Subcutaneous abdominal adipose tissue (tissue), 5 donors: ENCODE measurements around the gene KLHL40.

Experiments
- H3K27ac ChIP-seq: one replicate; pipeline ENCODE4 v1.7.0; 2013; ENCODE audit warnings: low read depth, mild to moderate bottlenecking, inconsistent platforms, low read length, moderate library complexity
- H3K27me3 ChIP-seq, 5 donors: one replicate each; pipeline ENCODE4 v1.7.0; 2013; ENCODE audit warnings: low read length in 5 of 5, inconsistent platforms in 1 of 5; ENCODE audit not compliant: control insufficient read depth in 5 of 5, insufficient read depth in 4 of 5
- H3K36me3 ChIP-seq, 5 donors: one replicate each; pipeline ENCODE4 v1.7.0; 2013; ENCODE audit warnings: low read length in 5 of 5; ENCODE audit not compliant: control insufficient read depth in 5 of 5, insufficient read depth in 5 of 5
- H3K4me1 ChIP-seq, 5 donors: one replicate each; pipeline ENCODE4 v1.7.0; 2013; ENCODE audit warnings: low read length in 5 of 5, mild to moderate bottlenecking in 3 of 5, moderate library complexity in 1 of 5; ENCODE audit not compliant: control insufficient read depth in 5 of 5, insufficient read depth in 5 of 5
- H3K4me3 ChIP-seq, 5 donors: one replicate each; pipeline ENCODE4 v1.7.0; 2013; ENCODE audit warnings: low read length in 5 of 5, low read depth in 1 of 5
- H3K9ac ChIP-seq, 5 donors: one replicate each; pipeline ENCODE4 v1.7.0; 2013; ENCODE audit warnings: low read length in 5 of 5, mild to moderate bottlenecking in 4 of 5, moderate library complexity in 3 of 5
- H3K9me3 ChIP-seq, 5 donors: one replicate each; pipeline ENCODE4 v1.7.0; 2013; ENCODE audit warnings: low read length in 5 of 5; ENCODE audit not compliant: control insufficient read depth in 5 of 5
- donor health status: healthy.
- donor health status: healthy.
- donor health status: healthy.
- donor health status: healthy.
- donor health status: healthy.

The KLHL40 gene

GRCh38 chr3:42688016-42688415 is 2.7 kb downstream of the KLHL40 start:
- Histone ChIP-seq H3K4me3 (no peak overlapping the region), H3K36me3 (no peaks in the 10 kb centered on the region), H3K4me1 (peaks cover 0 to 14% (median 8%) of the 10 kb centered on the region in 5 donors), H3K9me3 (no peaks in the 10 kb centered on the region), H3K9ac (no peak overlapping the region), H3K27ac (no peak overlapping the region), H3K27me3 (peaks cover 2 to 23% (median 13%) of the 10 kb centered on the region in 5 donors)

GRCh38 chr3:42688487-42689420 is 3.4 kb downstream of the KLHL40 start:
- H3K27me3 ChIP-seq, result peaks cover 2 to 23% (median 13%) of the 10 kb centered on the region in 5 donors
- no peak overlapping the region for H3K27ac ChIP-seq
- H3K36me3 ChIP-seq, result no peaks in the 10 kb centered on the region
- no peak overlapping the region for H3K4me3 ChIP-seq
- H3K4me1 ChIP-seq, result peaks cover 0 to 9% (median 8%) of the 10 kb centered on the region in 5 donors
- no peaks in the 10 kb centered on the region for H3K9me3 ChIP-seq
- H3K9ac ChIP-seq, result no peak overlapping the region

GRCh38 chr3:42689421-42690014 is 4.2 kb downstream of the KLHL40 start:
- Histone ChIP-seq H3K36me3 (no peaks in the 10 kb centered on the region), H3K4me3 (no peak overlapping the region), H3K9ac (no peak overlapping the region), H3K27me3 (peaks cover 2 to 23% (median 13%) of the 10 kb centered on the region in 5 donors), H3K4me1 (peaks cover 0 to 9% (median 7%) of the 10 kb centered on the region in 5 donors), H3K9me3 (no peaks in the 10 kb centered on the region), H3K27ac (no peak overlapping the region)

GRCh38 chr3:42690191-42690590 is 4.9 kb downstream of the KLHL40 start:
- H3K27ac ChIP-seq, result no peak overlapping the region
- H3K36me3 ChIP-seq, result no peaks in the 10 kb centered on the region
- H3K4me3 ChIP-seq, result no peak overlapping the region
- no peaks in the 10 kb centered on the region for H3K9me3 ChIP-seq
- H3K4me1 ChIP-seq, result peaks cover 0 to 9% (median 7%) of the 10 kb centered on the region in 5 donors
- peaks cover 2 to 20% (median 13%) of the 10 kb centered on the region in 5 donors for H3K27me3 ChIP-seq
- no peak overlapping the region for H3K9ac ChIP-seq

GRCh38 chr3:42690766-42691680 is 5.7 kb downstream of the KLHL40 start:
- no peaks in the 10 kb centered on the region for H3K36me3 ChIP-seq
- peaks cover 2 to 12% (median 7%) of the 10 kb centered on the region in 5 donors for H3K27me3 ChIP-seq
- H3K4me1 ChIP-seq, result peaks cover 0 to 3% (median 2%) of the 10 kb centered on the region in 5 donors
- H3K4me3 ChIP-seq, result no peak overlapping the region
- H3K9ac ChIP-seq, result no peak overlapping the region
- H3K27ac ChIP-seq, result no peak overlapping the region
- H3K9me3 ChIP-seq, result no peaks in the 10 kb centered on the region

- Histone ChIP-seq H3K4me3 (no peak overlapping the region), H3K9me3 (no peaks in the 10 kb centered on the region), H3K36me3 (no peaks in the 10 kb centered on the region), H3K27me3 (peaks cover 0 to 6% (median 2%) of the 10 kb centered on the region in 5 donors), H3K27ac (no peak overlapping the region), H3K9ac (no peak overlapping the region), H3K4me1 (no peaks in the 10 kb centered on the region)
Observed at GRCh38 chr3:42691816-42692666, 6.7 kb downstream of the KLHL40 start.

- Histone ChIP-seq H3K9me3 (no peaks in the 10 kb centered on the region), H3K9ac (no peak overlapping the region), H3K27ac (no peak overlapping the region), H3K27me3 (peaks cover 0 to 9% (median 0%) of the 10 kb centered on the region in 5 donors), H3K36me3 (no peaks in the 10 kb centered on the region), H3K4me1 (no peaks in the 10 kb centered on the region), H3K4me3 (no peak overlapping the region)
Observed at GRCh38 chr3:42692667-42693529, 7.6 kb downstream of the KLHL40 start.

GRCh38 chr3:42693530-42693930 is 8.2 kb downstream of the KLHL40 start:
- peaks cover 0 to 9% (median 0%) of the 10 kb centered on the region in 5 donors for H3K27me3 ChIP-seq
- H3K4me1 ChIP-seq, result no peaks in the 10 kb centered on the region
- no peak overlapping the region for H3K4me3 ChIP-seq
- H3K27ac ChIP-seq, result no peak overlapping the region
- H3K9ac ChIP-seq, result no peak overlapping the region
- no peaks in the 10 kb centered on the region for H3K9me3 ChIP-seq
- H3K36me3 ChIP-seq, result no peaks in the 10 kb centered on the region
